Gastrocnemius medialis (tissue), 4 donors: ENCODE data around the gene SLC30A4.

Experiments
- CTCF ChIP-seq, 5 experiments: fragments of 450-650 bp in 3 of 5; fragments of 200-600 bp in 2 of 5; sonication (generic) in 2 of 5; IDR thresholded peaks in 4 of 5; conservative IDR thresholded peaks in 1 of 5; 1 replicate in 4 of 5; 2 replicates in 1 of 5; pipeline ENCODE4 v1.5.1; 2016 to 2019; ENCODE audit warnings: antibody characterized with exemption in 5 of 5, mild to moderate bottlenecking in 3 of 5, moderate library complexity in 3 of 5
- POLR2A ChIP-seq, 2 donors: fragments of 450-650 bp; IDR thresholded peaks; one replicate each; pipeline ENCODE4 v1.6.1; 2017; ENCODE audit warnings: antibody characterized with exemption in 2 of 2, mild to moderate bottlenecking in 2 of 2, moderate library complexity in 2 of 2

- TF ChIP-seq CTCF (IDR thresholded peaks at IDR 0.05 in 4 of 5, conservative IDR thresholded peaks at IDR 0.05 in 1 of 5) = no peak
- TF ChIP-seq POLR2A (IDR thresholded peaks at IDR 0.05) = no peak
These were observed 13.0 kb upstream of the SLC30A4 start for GRCh38 chr15:45535486-45536042.
